K562 (cell line): ENCODE measurements around the gene HFE. TPM values are rescaled to one million over a fixed set of nuclear protein-coding genes. Genes with fewer than 3 reads are reported as not detected.

Experiments
- ATF3 ChIP-seq, 2 experiments: fragments of 450-650 bp in 1 of 2; sonication (generic) in 1 of 2; formaldehyde crosslinking in 1 of 2; IDR thresholded peaks in 1 of 2; conservative IDR thresholded peaks in 1 of 2; 2 replicates each; pipeline versions ENCODE4 v1.6.1 to v1.8.1; 2016 to 2023; ENCODE audit warnings: mild to moderate bottlenecking in 2 of 2, moderate library complexity in 2 of 2, inconsistent platforms in 1 of 2, missing genetic modification reagents in 1 of 2
- ELF4 ChIP-seq: fragments of 450-650 bp; formaldehyde crosslinking; IDR thresholded peaks from 2 replicates; pipeline ENCODE4 v1.4.0; 2022; ENCODE audit warnings: missing genetic modification characterization
- HDAC3 ChIP-seq: fragments of 450-650 bp; IDR thresholded peaks from 2 replicates; pipeline ENCODE4 v1.6.1; 2018; ENCODE audit warnings: borderline replicate concordance, mild to moderate bottlenecking, moderate library complexity; ENCODE audit not compliant: partially characterized antibody
- KLF13 ChIP-seq: fragments of 450-650 bp; IDR thresholded peaks from 2 replicates; pipeline ENCODE4 v1.6.1; 2016; ENCODE audit warnings: missing genetic modification characterization, low read depth, mild to moderate bottlenecking, missing compliant biosample characterization, moderate library complexity, borderline replicate concordance
- NRF1 ChIP-seq, 2 experiments: fragments of 450-650 bp; IDR thresholded peaks in 1 of 2; conservative IDR thresholded peaks in 1 of 2; 2 replicates each; pipeline ENCODE4 v1.6.1; 2014; ENCODE audit warnings: mild to moderate bottlenecking in 2 of 2
- RAD21 ChIP-seq, 2 experiments: fragments of 250-450 bp in 1 of 2; fragments of 450-650 bp in 1 of 2; sonication (Bioruptor Pico) in 1 of 2; formaldehyde crosslinking in 1 of 2; IDR thresholded peaks in 1 of 2; conservative IDR thresholded peaks in 1 of 2; 2 replicates each; pipeline versions ENCODE4 v1.4.0 to v1.8.0; 2020 to 2022; ENCODE audit warnings: mild to moderate bottlenecking in 2 of 2, moderate library complexity in 1 of 2
- USF2 ChIP-seq: sonication (generic); formaldehyde crosslinking; IDR thresholded peaks from 2 replicates; pipeline ENCODE4 v1.5.0; 2020; ENCODE audit warnings: missing genetic modification reagents
- ZBTB40 ChIP-seq, 2 experiments: fragments of 450-650 bp in 1 of 2; sonication (generic) in 1 of 2; formaldehyde crosslinking in 1 of 2; IDR thresholded peaks; 2 replicates each; pipeline versions ENCODE4 v1.7.1 to v1.9.0; 2016 to 2022; ENCODE audit warnings: inconsistent platforms in 1 of 2, mild to moderate bottlenecking in 1 of 2, missing genetic modification reagents in 1 of 2
- ZBTB7A ChIP-seq: IDR thresholded peaks from 2 replicates; pipeline ENCODE4 v1.6.1; 2011; ENCODE audit warnings: low read depth, mild to moderate bottlenecking, low read length, moderate library complexity, borderline replicate concordance; ENCODE audit not compliant: control insufficient read depth
- ZC3H11A ChIP-seq: IDR thresholded peaks from 2 replicates; pipeline ENCODE4 v1.6.1; 2012; ENCODE audit warnings: low read depth, low read length, improper control_type of control experiment
- ZNF431 ChIP-seq: sonication (generic); formaldehyde crosslinking; IDR thresholded peaks from 2 replicates; pipeline ENCODE4 v1.8.0; 2022; ENCODE audit warnings: mild to moderate bottlenecking, missing genetic modification reagents
- ZNF696 ChIP-seq: fragments of 250-450 bp; sonication (Bioruptor Pico); conservative IDR thresholded peaks from 2 replicates; pipeline ENCODE4 v1.4.0; 2020; ENCODE audit warnings: mild to moderate bottlenecking, moderate library complexity
- ZSCAN32 ChIP-seq: fragments of 450-650 bp; formaldehyde crosslinking; IDR thresholded peaks from 2 replicates; pipeline ENCODE4 v1.4.0; 2020; ENCODE audit warnings: mild to moderate bottlenecking, moderate library complexity
- polyA plus RNA-seq, 8 experiments: library from polyadenylated mRNA; depleted of rRNA in 4 of 8; stranded (reverse) in 5 of 8; unstranded in 3 of 8; fragments of >200 nt; fragmentation: Nextera tagmentation in 2 of 8; fragmentation: Illumina TruSeq in 1 of 8; extraction: Ambion mirVana in 2 of 8; extraction: Trizol in 1 of 8; gene quantifications; 2 replicates each; pipeline versions ENCODE4 v1.2.1 to v1.2.3, GENCODE V29; 2011 to 2014; ENCODE audit warnings: inconsistent platforms in 1 of 8, missing spikeins in 1 of 8
- total RNA-seq, 7 experiments: library from RNA; depleted of rRNA in 6 of 7; stranded (reverse); fragments of >200 nt in 6 of 7; fragmentation: Illumina TruSeq in 2 of 7; extraction: Trizol in 2 of 7; gene quantifications; 2 replicates each; pipeline versions ENCODE4 v1.2.1 to v1.2.3, GENCODE V29; 2011 to 2021; ENCODE audit warnings: low replicate concordance in 1 of 7

The HFE gene
- total and polyA plus RNA-seq, 9 of the 15 experiments (the other 6 are each of a cell fraction or from before 2014, with no cell fraction given): 0.14 to 1.2 (median 0.76) TPM

GRCh38 chr6:26103770-26104456 lies 16.7 kb downstream of the HFE start (continued):
- TF ChIP-seq USF2: no peak
- peak; percentile 77; the same call in 1 of the 2 replicates for TF ChIP-seq ZSCAN32 (CRISPR knock-in tag)
- peak; percentile 90 for TF ChIP-seq ZBTB40 (IDR thresholded peaks at IDR 0.05)
- TF ChIP-seq ZBTB40 (CRISPR knock-in tag; IDR thresholded peaks at IDR 0.05): no peak; the same call in 1 of the 2 replicates
- 0 out of 2 replicates have a peak, but pooled peaks have one; percentile 79 for TF ChIP-seq KLF13
- TF ChIP-seq ZNF431: no peak; the same call in none of the 2 replicates
- peak; percentile 70 to 76 for TF ChIP-seq NRF1 (conservative IDR thresholded peaks at IDR 0.05 in 1 of 2, IDR thresholded peaks at IDR 0.05 in 1 of 2)
- TF ChIP-seq ZC3H11A: no peak; the same call in 1 of the 2 replicates
- peak; percentile 75 for TF ChIP-seq HDAC3
- 0 out of 2 replicates have a peak, but pooled peaks have one; percentile 67 for TF ChIP-seq ZNF696 (CRISPR knock-in tag)
- peak; percentile 29 to 46; a peak in 3 of 4 replicates for TF ChIP-seq RAD21 (CRISPR knock-in tag; conservative IDR thresholded peaks at IDR 0.05 in 1 of 2, IDR thresholded peaks at IDR 0.05 in 1 of 2)
- TF ChIP-seq ATF3 (IDR thresholded peaks at IDR 0.05): peak; percentile 25; the same call in 1 of the 2 replicates
- peak; percentile 90 for TF ChIP-seq ATF3 (CRISPR knock-in tag; conservative IDR thresholded peaks at IDR 0.05)
- peak; percentile 28; the same call in 1 of the 2 replicates for TF ChIP-seq ZBTB7A
- TF ChIP-seq ELF4 (CRISPR knock-in tag): peak; percentile 72; the same call in 1 of the 2 replicates
